Mesendoderm (in vitro differentiated cells): ENCODE results near the gene FOXP1.

Experiments
- DNase-seq: peaks from one replicate; pipeline ENCODE4 v3.0.0; 2013
- H2AK5ac ChIP-seq: 2 replicates; pipeline ENCODE4 v1.6.1; 2013; ENCODE audit warnings: low read length, inconsistent platforms
- H2BK120ac ChIP-seq: 2 replicates; pipeline ENCODE4 v1.6.1; 2013; ENCODE audit warnings: low read depth, mild to moderate bottlenecking, low read length, moderate library complexity, mixed read lengths
- H2BK15ac ChIP-seq: replicated peaks from 2 replicates; pipeline ENCODE4 v1.6.1; 2013; ENCODE audit warnings: low read depth, mild to moderate bottlenecking, moderate library complexity
- H2BK5ac ChIP-seq: 2 replicates; pipeline ENCODE4 v1.6.1; 2013; ENCODE audit warnings: low read length, inconsistent platforms
- H3K18ac ChIP-seq: 2 replicates; pipeline ENCODE4 v1.6.1; 2013; ENCODE audit warnings: mild to moderate bottlenecking, low read length, mixed read lengths
- H3K23ac ChIP-seq: one replicate; pipeline ENCODE4 v1.6.1; 2013; ENCODE audit warnings: low read length
- H3K27ac ChIP-seq: 2 replicates; pipeline ENCODE4 v1.5.1; 2013; ENCODE audit warnings: low read depth, mild to moderate bottlenecking, inconsistent platforms, low read length, moderate library complexity
- H3K27me3 ChIP-seq: 2 replicates; pipeline ENCODE4 v1.6.1; 2013; ENCODE audit warnings: low read length, control low read depth, mild to moderate bottlenecking, inconsistent platforms; ENCODE audit not compliant: insufficient read depth, poor library complexity
- H3K36me3 ChIP-seq: 2 replicates; pipeline ENCODE4 v1.6.1; 2013; ENCODE audit warnings: low read length, inconsistent platforms; ENCODE audit not compliant: control insufficient read depth, insufficient read depth
- H3K4ac ChIP-seq: one replicate; pipeline ENCODE4 v1.6.1; 2013; ENCODE audit warnings: low read depth, mild to moderate bottlenecking, low read length, moderate library complexity
- H3K4me1 ChIP-seq: 2 replicates; pipeline ENCODE4 v1.6.1; 2013; ENCODE audit warnings: low read depth, low read length, inconsistent platforms; ENCODE audit not compliant: control insufficient read depth
- H3K4me2 ChIP-seq: 2 replicates; pipeline ENCODE4 v1.6.1; 2013; ENCODE audit warnings: low read length
- H3K4me3 ChIP-seq: 2 replicates; pipeline ENCODE4 v1.5.1; 2013; ENCODE audit warnings: mild to moderate bottlenecking, low read length
- H3K56ac ChIP-seq: one replicate; pipeline ENCODE4 v1.6.1; 2013; ENCODE audit warnings: low read length
- H3K79me1 ChIP-seq: 2 replicates; pipeline ENCODE4 v1.6.1; 2013; ENCODE audit warnings: low read length, inconsistent platforms
- H3K79me2 ChIP-seq: 2 replicates; pipeline ENCODE4 v1.6.1; 2013; ENCODE audit warnings: mild to moderate bottlenecking, low read length; ENCODE audit not compliant: control insufficient read depth, insufficient read depth
- H3K9ac ChIP-seq: 2 replicates; pipeline ENCODE4 v1.6.1; 2013; ENCODE audit warnings: low read length, inconsistent platforms
- H4K5ac ChIP-seq: one replicate; pipeline ENCODE4 v1.6.1; 2013; ENCODE audit warnings: low read length
- H4K8ac ChIP-seq: one replicate; pipeline ENCODE4 v1.6.1; 2013; ENCODE audit warnings: low read depth, mild to moderate bottlenecking, control low read depth, low read length, moderate library complexity
- WGBS: extraction: QIAGEN DNeasy Blood & Tissue Kit; methylation state at CpG from one replicate; pipeline ENCODE4 v1.1.7; 2013; ENCODE audit warnings: low lambda C conversion rate, missing lambda C conversion rate; ENCODE audit not compliant: insufficient coverage; ENCODE audit errors: extremely low coverage; 5-methylcytosine and 5-hydroxymethylcytosine counted together

The FOXP1 gene

DNA sequence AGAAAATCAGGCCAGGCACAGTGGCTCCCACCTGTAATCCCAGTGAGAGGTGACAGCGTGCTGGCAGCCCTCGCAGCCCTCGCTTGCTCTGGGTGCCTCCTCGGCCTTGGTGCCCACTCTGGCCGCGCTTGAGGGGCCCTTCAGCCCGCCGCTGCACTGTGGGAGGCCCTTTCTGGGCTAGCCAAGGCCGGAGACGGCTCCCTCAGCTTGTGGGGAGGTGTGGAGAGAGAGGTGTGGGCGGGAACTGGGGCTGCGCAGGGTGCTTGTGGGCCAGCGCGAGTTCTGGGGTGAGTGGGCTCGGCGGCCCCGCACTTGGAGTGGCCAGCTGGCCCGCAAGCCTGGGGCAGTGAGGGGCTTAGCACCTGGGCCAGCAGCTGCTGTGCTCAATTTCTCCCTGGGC is 252.6 kb downstream of the FOXP1 start:
- no peaks in the 10 kb centered on the region for H3K27me3 ChIP-seq
- WGBS = no CpG with 5 or more reads among the region's 18 CpGs
- H4K5ac ChIP-seq = no peak overlapping the region
- DNase-seq = no peak
- no peak overlapping the region for H3K4ac ChIP-seq
- H3K79me1 ChIP-seq = no peaks in the 10 kb centered on the region
- H3K56ac ChIP-seq = no peak overlapping the region
- no peaks in the 10 kb centered on the region for H3K36me3 ChIP-seq
- no peak overlapping the region for H3K4me3 ChIP-seq
- H2BK120ac ChIP-seq = no peak overlapping the region
- H3K4me1 ChIP-seq = no peaks in the 10 kb centered on the region
- H3K18ac ChIP-seq = no peak overlapping the region
- no peak overlapping the region for H3K4me2 ChIP-seq
- no peak overlapping the region for H3K27ac ChIP-seq
- no peaks in the 10 kb centered on the region for H3K79me2 ChIP-seq
- H3K9ac ChIP-seq = no peak overlapping the region
- H4K8ac ChIP-seq = no peak overlapping the region
- H2AK5ac ChIP-seq = no peak overlapping the region
- no peak overlapping the region for H2BK15ac ChIP-seq
- H3K23ac ChIP-seq = no peak overlapping the region
- no peak overlapping the region for H2BK5ac ChIP-seq

DNA sequence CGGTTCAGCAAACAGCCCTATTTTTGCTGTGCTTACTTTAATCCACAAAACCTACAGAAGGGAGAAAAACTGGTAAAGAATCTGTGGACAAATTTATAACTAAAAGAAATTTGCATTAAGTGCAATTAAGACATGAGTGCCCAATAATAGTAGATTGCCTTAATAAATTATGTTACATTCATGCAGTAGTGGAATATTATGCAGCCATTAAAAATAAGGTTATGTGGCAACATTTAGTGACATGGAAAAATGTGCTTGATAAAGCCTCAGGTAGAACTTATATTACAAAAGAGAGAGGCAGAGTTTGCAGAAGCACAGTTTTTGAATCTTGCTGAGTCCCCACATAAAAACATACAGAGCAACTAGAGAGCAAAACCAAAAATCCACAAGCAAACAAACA is 253.0 kb downstream of the FOXP1 start:
- no peak overlapping the region for H3K4me2 ChIP-seq
- no peak overlapping the region for H2BK120ac ChIP-seq
- no peak overlapping the region for H4K5ac ChIP-seq
- H3K4me1 ChIP-seq = no peaks in the 10 kb centered on the region
- no peaks in the 10 kb centered on the region for H3K36me3 ChIP-seq
- H3K27ac ChIP-seq = no peak overlapping the region
- no peaks in the 10 kb centered on the region for H3K79me1 ChIP-seq
- no peak overlapping the region for H2BK5ac ChIP-seq
- WGBS = no CpG with 5 or more reads among the region's 1 CpG
- H3K18ac ChIP-seq = no peak overlapping the region
- no peak overlapping the region for H3K23ac ChIP-seq
- H2AK5ac ChIP-seq = no peak overlapping the region
- H2BK15ac ChIP-seq = no peak overlapping the region
- no peak overlapping the region for H3K9ac ChIP-seq
- H3K56ac ChIP-seq = no peak overlapping the region
- no peaks in the 10 kb centered on the region for H3K27me3 ChIP-seq
- H3K79me2 ChIP-seq = no peaks in the 10 kb centered on the region
- no peak overlapping the region for H3K4ac ChIP-seq
- H3K4me3 ChIP-seq = no peak overlapping the region
- no peak for DNase-seq
- no peak overlapping the region for H4K8ac ChIP-seq

DNA sequence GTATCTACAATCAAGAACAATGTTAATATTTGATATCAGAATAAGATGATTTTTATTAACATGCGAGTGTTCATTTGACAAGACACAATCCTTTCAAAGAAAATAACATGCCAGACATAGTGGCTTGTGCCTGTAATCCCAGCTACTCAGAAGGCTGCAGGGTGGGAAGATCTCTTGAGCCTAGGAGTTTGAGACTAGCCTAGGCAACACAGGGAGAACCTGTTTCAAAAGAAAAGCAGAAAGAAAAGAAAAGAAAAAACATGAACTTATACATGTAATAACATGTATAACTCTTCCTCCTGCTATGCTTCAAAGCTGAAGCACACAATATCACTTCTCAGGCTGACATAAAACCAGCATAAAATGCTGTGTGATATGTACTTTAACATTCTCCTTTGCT is 253.7 kb downstream of the FOXP1 start:
- Histone ChIP-seq H3K4me3 (no peak overlapping the region), H3K56ac (no peak overlapping the region), H4K5ac (no peak overlapping the region), H3K36me3 (no peaks in the 10 kb centered on the region), H2BK120ac (no peak overlapping the region), H3K4ac (no peak overlapping the region), H2BK15ac (no peak overlapping the region), H3K27ac (no peak overlapping the region), H3K79me2 (no peaks in the 10 kb centered on the region), H3K23ac (no peak overlapping the region), H3K18ac (no peak overlapping the region), H3K4me1 (no peaks in the 10 kb centered on the region), H3K4me2 (no peak overlapping the region), H4K8ac (no peak overlapping the region), H3K79me1 (no peaks in the 10 kb centered on the region), H2BK5ac (no peak overlapping the region), H2AK5ac (no peak overlapping the region), H3K27me3 (no peaks in the 10 kb centered on the region), H3K9ac (no peak overlapping the region)
- no peak for DNase-seq
- no CpG with 5 or more reads among the region's 1 CpG for WGBS

DNA sequence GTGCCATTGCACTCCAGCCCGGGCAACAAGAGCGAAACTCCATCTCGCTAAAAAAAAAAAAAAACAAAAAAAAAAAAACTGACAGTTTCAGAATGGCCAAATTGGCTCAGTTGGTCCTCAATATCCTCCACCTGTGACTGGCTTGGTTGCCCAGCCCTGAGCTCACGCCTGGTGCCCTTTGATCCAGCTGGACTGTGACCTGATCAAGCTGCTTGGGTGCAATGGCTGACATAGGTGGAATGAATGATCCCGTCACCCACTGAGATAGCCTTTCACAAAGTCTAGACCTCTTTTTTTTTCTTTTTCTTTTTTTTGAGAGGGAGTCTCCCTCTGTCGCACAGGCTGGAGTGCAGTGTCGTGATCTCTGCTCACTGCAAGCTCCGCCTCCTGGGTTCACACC is 254.6 kb downstream of the FOXP1 start:
- no peak overlapping the region for H2BK120ac ChIP-seq
- H3K4me3 ChIP-seq = no peak overlapping the region
- H3K27ac ChIP-seq = no peak overlapping the region
- no peak overlapping the region for H4K8ac ChIP-seq
- DNase-seq = no peak
- H2BK15ac ChIP-seq = no peak overlapping the region
- H3K23ac ChIP-seq = no peak overlapping the region
- no peaks in the 10 kb centered on the region for H3K27me3 ChIP-seq
- H3K4me1 ChIP-seq = no peaks in the 10 kb centered on the region
- no peak overlapping the region for H3K4me2 ChIP-seq
- H3K4ac ChIP-seq = no peak overlapping the region
- no CpG with 5 or more reads among the region's 8 CpGs for WGBS
- no peaks in the 10 kb centered on the region for H3K36me3 ChIP-seq
- H2BK5ac ChIP-seq = no peak overlapping the region
- no peak overlapping the region for H3K18ac ChIP-seq
- H2AK5ac ChIP-seq = no peak overlapping the region
- H3K79me2 ChIP-seq = no peaks in the 10 kb centered on the region
- H3K79me1 ChIP-seq = no peaks in the 10 kb centered on the region
- H4K5ac ChIP-seq = no peak overlapping the region
- no peak overlapping the region for H3K9ac ChIP-seq
- H3K56ac ChIP-seq = no peak overlapping the region

DNA sequence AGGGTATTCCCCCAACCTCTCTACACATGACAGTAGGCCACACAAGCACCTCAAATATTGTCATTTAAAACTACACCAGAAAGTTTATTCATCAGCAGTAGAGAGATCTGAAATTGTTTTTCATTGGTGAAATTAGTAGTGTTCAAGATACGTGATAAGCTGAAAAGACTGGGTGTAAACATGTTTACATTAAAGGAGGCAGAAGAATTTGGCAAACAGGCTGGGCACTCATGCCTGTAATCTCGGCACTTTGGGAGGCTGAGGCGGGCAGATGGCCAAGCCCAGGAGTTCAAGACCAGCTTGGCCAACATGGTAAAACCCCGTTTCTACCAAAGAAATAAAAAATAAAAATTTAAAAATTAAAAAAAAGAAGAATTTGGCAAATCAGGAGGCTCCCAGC is 255.6 kb downstream of the FOXP1 start:
- no peak overlapping the region for H4K8ac ChIP-seq
- no peaks in the 10 kb centered on the region for H3K79me2 ChIP-seq
- H3K79me1 ChIP-seq = no peaks in the 10 kb centered on the region
- H3K36me3 ChIP-seq = no peaks in the 10 kb centered on the region
- no peak overlapping the region for H2AK5ac ChIP-seq
- no peak overlapping the region for H3K56ac ChIP-seq
- H4K5ac ChIP-seq = no peak overlapping the region
- no peaks in the 10 kb centered on the region for H3K4me1 ChIP-seq
- no peak overlapping the region for H3K9ac ChIP-seq
- H2BK5ac ChIP-seq = no peak overlapping the region
- no peaks in the 10 kb centered on the region for H3K27me3 ChIP-seq
- no peak overlapping the region for H3K4me2 ChIP-seq
- H3K4me3 ChIP-seq = no peak overlapping the region
- H2BK120ac ChIP-seq = no peak overlapping the region
- H2BK15ac ChIP-seq = no peak overlapping the region
- DNase-seq = no peak
- H3K27ac ChIP-seq = no peak overlapping the region
- H3K23ac ChIP-seq = no peak overlapping the region
- no peak overlapping the region for H3K18ac ChIP-seq
- H3K4ac ChIP-seq = no peak overlapping the region
- no CpG with 5 or more reads among the region's 4 CpGs for WGBS

DNA sequence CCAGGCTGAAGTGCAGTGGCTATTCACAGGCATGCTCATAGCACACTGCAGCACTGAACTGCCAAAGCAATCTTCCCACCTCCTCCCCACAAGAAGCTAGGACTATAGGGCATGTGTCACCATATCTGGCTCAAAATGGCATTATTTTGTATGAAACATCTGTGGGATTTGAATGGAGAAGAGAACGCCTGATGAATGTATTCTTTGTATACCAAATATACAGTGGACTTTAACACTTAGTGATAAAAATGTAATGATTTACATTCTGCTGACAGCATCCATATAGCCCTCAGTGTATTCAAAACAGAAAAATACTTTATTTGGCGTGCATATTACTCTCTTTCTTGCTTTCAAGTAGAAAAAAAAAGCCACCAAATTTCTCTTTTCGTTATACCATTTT is 257.8 kb downstream of the FOXP1 start:
- no peak for DNase-seq
- no peak overlapping the region for H2BK5ac ChIP-seq
- H4K8ac ChIP-seq = no peak overlapping the region
- H3K4ac ChIP-seq = no peak overlapping the region
- H3K18ac ChIP-seq = no peak overlapping the region
- no peaks in the 10 kb centered on the region for H3K4me1 ChIP-seq
- no peak overlapping the region for H4K5ac ChIP-seq
- no peak overlapping the region for H3K56ac ChIP-seq
- H2BK120ac ChIP-seq = no peak overlapping the region
- no peak overlapping the region for H3K23ac ChIP-seq
- no peak overlapping the region for H3K9ac ChIP-seq
- no peak overlapping the region for H2AK5ac ChIP-seq
- H3K36me3 ChIP-seq = no peaks in the 10 kb centered on the region
- no peak overlapping the region for H3K27ac ChIP-seq
- no peak overlapping the region for H3K4me3 ChIP-seq
- no peaks in the 10 kb centered on the region for H3K27me3 ChIP-seq
- no peaks in the 10 kb centered on the region for H3K79me2 ChIP-seq
- no peaks in the 10 kb centered on the region for H3K79me1 ChIP-seq
- no peak overlapping the region for H2BK15ac ChIP-seq
- H3K4me2 ChIP-seq = no peak overlapping the region
- no CpG with 5 or more reads among the region's 3 CpGs for WGBS
